Measurements from ENCODE around the gene LSM3. TPM values are rescaled to one million over a fixed set of nuclear protein-coding genes. Genes with fewer than 3 reads are reported as not detected.

LSM3 gene
- total RNA-seq, 1 experiment from 2014 or later = 17.4 TPM

DNA sequence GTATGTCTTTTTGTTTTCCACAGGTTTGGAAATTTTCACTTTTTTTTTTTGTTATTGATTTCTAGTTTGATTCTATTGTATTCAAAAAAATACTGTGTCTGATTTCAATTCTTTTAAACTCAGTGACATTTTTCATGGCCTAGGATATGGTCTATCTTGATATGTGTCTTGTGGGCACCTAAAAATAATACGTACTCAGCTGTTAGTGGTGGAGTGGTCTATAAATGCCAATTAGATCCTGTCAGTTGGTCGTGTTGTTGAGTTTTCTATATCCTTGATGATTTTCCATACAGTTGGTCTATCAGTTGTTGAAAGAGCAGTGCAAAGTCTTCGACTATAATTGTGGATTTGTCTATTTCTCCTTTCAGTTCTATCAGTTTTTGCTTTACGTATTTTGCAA is 61.7 kb downstream of the LSM3 start:
- ChIA-PET CTCF (no interaction called here), POLR2A (no interaction called here)
- H3K79me2 ChIP-seq (ENCODE audit: insufficient read depth, low read length) = no peaks in the 10 kb centered on the region

GRCh38 chr3:14241716-14242115 is 63.1 kb downstream of the LSM3 start:
- no peak overlapping the region for H3K9ac ChIP-seq (ENCODE audit: low read length)
- H2AFZ ChIP-seq (ENCODE audit: low read depth, low read length, poor library complexity, severe bottlenecking) = no peak overlapping the region
- no peaks in the 10 kb centered on the region for H3K27me3 ChIP-seq (ENCODE audit: insufficient read depth, low read length)
- POLR2A ChIA-PET = no interaction called here
- H3K4me2 ChIP-seq (ENCODE audit: low read length) = no peak overlapping the region
- H3K4me3 ChIP-seq (replicated peaks in 1 of 2; ENCODE audit: low read depth in 1 of 2, low read length in 2 of 2) = no peak overlapping the region
- H3K36me3 ChIP-seq (ENCODE audit: control insufficient read depth in 1 of 2, insufficient read depth in 2 of 2, low read length in 2 of 2) = no peaks in the 10 kb centered on the region
- TF ChIP-seq, protein P1, sequence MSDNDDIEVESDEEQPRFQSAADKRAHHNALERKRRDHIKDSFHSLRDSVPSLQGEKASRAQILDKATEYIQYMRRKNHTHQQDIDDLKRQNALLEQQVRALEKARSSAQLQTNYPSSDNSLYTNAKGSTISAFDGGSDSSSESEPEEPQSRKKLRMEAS (IDR thresholded peaks at IDR 0.05) = no peak
- TF ChIP-seq SRF (IDR thresholded peaks at IDR 0.05; ENCODE audit: low read depth) = no peak
- TF ChIP-seq ZFX (IDR thresholded peaks at IDR 0.05) = no peak
- TF ChIP-seq, protein P2, sequence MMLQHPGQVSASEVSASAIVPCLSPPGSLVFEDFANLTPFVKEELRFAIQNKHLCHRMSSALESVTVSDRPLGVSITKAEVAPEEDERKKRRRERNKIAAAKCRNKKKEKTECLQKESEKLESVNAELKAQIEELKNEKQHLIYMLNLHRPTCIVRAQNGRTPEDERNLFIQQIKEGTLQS (IDR thresholded peaks at IDR 0.05) = no peak
- TF ChIP-seq CEBPB (IDR thresholded peaks at IDR 0.05; ENCODE audit: low read depth) = no peak
- TF ChIP-seq, protein P3, sequence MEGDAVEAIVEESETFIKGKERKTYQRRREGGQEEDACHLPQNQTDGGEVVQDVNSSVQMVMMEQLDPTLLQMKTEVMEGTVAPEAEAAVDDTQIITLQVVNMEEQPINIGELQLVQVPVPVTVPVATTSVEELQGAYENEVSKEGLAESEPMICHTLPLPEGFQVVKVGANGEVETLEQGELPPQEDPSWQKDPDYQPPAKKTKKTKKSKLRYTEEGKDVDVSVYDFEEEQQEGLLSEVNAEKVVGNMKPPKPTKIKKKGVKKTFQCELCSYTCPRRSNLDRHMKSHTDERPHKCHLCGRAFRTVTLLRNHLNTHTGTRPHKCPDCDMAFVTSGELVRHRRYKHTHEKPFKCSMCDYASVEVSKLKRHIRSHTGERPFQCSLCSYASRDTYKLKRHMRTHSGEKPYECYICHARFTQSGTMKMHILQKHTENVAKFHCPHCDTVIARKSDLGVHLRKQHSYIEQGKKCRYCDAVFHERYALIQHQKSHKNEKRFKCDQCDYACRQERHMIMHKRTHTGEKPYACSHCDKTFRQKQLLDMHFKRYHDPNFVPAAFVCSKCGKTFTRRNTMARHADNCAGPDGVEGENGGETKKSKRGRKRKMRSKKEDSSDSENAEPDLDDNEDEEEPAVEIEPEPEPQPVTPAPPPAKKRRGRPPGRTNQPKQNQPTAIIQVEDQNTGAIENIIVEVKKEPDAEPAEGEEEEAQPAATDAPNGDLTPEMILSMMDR (IDR thresholded peaks at IDR 0.05 in 2 of 3, conservative IDR thresholded peaks at IDR 0.05 in 1 of 3; ENCODE audit: borderline replicate concordance in 1 of 3, insufficient read depth in 1 of 3, low read depth in 2 of 3, low read length in 2 of 3) = no peak
- TF ChIP-seq FOSL1 (IDR thresholded peaks at IDR 0.05; ENCODE audit: low read depth) = no peak
- no peak for TF ChIP-seq POLR2AphosphoS5 (IDR thresholded peaks at IDR 0.05; ENCODE audit: low read depth, low read length)
- TF ChIP-seq YY1 (IDR thresholded peaks at IDR 0.05; ENCODE audit: extremely low read depth, insufficient replicate concordance, low read depth, low read length) = no peak
- TF ChIP-seq ZNF274 (IDR thresholded peaks at IDR 0.05; ENCODE audit: low read depth, low read length) = no peak
- TF ChIP-seq CBX3 (IDR thresholded peaks at IDR 0.05; ENCODE audit: low read depth) = no peak
- no peaks in the 10 kb centered on the region for H4K20me1 ChIP-seq (ENCODE audit: insufficient read depth)
- no peak for DNase-seq (ENCODE audit: low read depth, low spot score)
- ATAC-seq = no peak
- H3K9me2 ChIP-seq (ENCODE audit: insufficient read depth) = no peaks in the 10 kb centered on the region
- intact Hi-C loops (cut with micrococcal nuclease) = no loop called here
- no peaks in the 10 kb centered on the region for H3K9me3 ChIP-seq (ENCODE audit: control insufficient read depth in 1 of 2, insufficient read depth in 1 of 2, low read depth in 1 of 2, low read length in 2 of 2)
- no peaks in the 10 kb centered on the region for H3K79me2 ChIP-seq (ENCODE audit: insufficient read depth, low read length)
- BruUV-seq (replicated peaks) = no TSS peak
- no peaks in the 10 kb centered on the region for H3K4me1 ChIP-seq (ENCODE audit: control insufficient read depth in 1 of 2, insufficient read depth in 2 of 2, low read length in 2 of 2)
- RAD21 ChIA-PET (ENCODE audit: low non-redundant PET in 1 of 2, low total read pairs in 2 of 2, uncharacterized antibody in 2 of 2, unreplicated experiment in 2 of 2) = no interaction called here
- CTCF ChIA-PET = no interaction called here
- no peak overlapping the region for H3K27ac ChIP-seq (ENCODE audit: low read depth, low read length)

More for the DNA sequence above, 61.7 kb downstream of the LSM3 start:
- intact Hi-C loops (cut with micrococcal nuclease) = no loop called here
- no peaks in the 10 kb centered on the region for H3K27me3 ChIP-seq (ENCODE audit: insufficient read depth, low read length)
- no TSS peak for BruUV-seq (replicated peaks)
- no peaks in the 10 kb centered on the region for H4K20me1 ChIP-seq (ENCODE audit: insufficient read depth)
- no peak for TF ChIP-seq POLR2AphosphoS5 (IDR thresholded peaks at IDR 0.05; ENCODE audit: low read depth, low read length)
- TF ChIP-seq YY1 (IDR thresholded peaks at IDR 0.05; ENCODE audit: extremely low read depth, insufficient replicate concordance, low read depth, low read length) = no peak
- TF ChIP-seq ZFX (IDR thresholded peaks at IDR 0.05) = no peak
- TF ChIP-seq EGR1 (IDR thresholded peaks at IDR 0.05; ENCODE audit: low read depth) = no peak
- no peak overlapping the region for H3K27ac ChIP-seq (ENCODE audit: low read depth, low read length)
- RAD21 ChIA-PET (ENCODE audit: low non-redundant PET in 1 of 2, low total read pairs in 2 of 2, uncharacterized antibody in 2 of 2, unreplicated experiment in 2 of 2) = interaction anchor here in 1 of 2 experiments (0.8 kb wide), 1 partner anchor 309 kb away, joined by 3 read pairs; no protein-coding TSS in a partner anchor
- H3K9me3 ChIP-seq (ENCODE audit: control insufficient read depth in 1 of 2, insufficient read depth in 1 of 2, low read depth in 1 of 2, low read length in 2 of 2) = no peaks in the 10 kb centered on the region
- no peaks in the 10 kb centered on the region; a peak in 1 of 4 replicates for H3K4me1 ChIP-seq (ENCODE audit: control insufficient read depth in 1 of 2, insufficient read depth in 2 of 2, low read length in 2 of 2)
- H3K9ac ChIP-seq (ENCODE audit: low read length) = no peak overlapping the region
- no peak overlapping the region for H2AFZ ChIP-seq (ENCODE audit: low read depth, low read length, poor library complexity, severe bottlenecking)
- ATAC-seq (no peak), DNase-seq (ENCODE audit: low read depth, low spot score) (no peak)
- no peak overlapping the region for H3K4me3 ChIP-seq (replicated peaks in 1 of 2; ENCODE audit: low read depth in 1 of 2, low read length in 2 of 2)
- no peaks in the 10 kb centered on the region for H3K9me2 ChIP-seq (ENCODE audit: insufficient read depth)
- H3K4me2 ChIP-seq (ENCODE audit: low read length) = no peak overlapping the region
- H3K36me3 ChIP-seq (ENCODE audit: control insufficient read depth in 1 of 2, insufficient read depth in 2 of 2, low read length in 2 of 2) = no peaks in the 10 kb centered on the region

Data from HCT116 (cell line).